Measurements from ENCODE around the gene PPIL4. TPM values are rescaled to one million over a fixed set of nuclear protein-coding genes. Genes with fewer than 3 reads are reported as not detected.

Gene PPIL4
- total RNA-seq, 4 donors from 2014 or later = 15.8 to 28.9 (median 20.5) TPM

DNA sequence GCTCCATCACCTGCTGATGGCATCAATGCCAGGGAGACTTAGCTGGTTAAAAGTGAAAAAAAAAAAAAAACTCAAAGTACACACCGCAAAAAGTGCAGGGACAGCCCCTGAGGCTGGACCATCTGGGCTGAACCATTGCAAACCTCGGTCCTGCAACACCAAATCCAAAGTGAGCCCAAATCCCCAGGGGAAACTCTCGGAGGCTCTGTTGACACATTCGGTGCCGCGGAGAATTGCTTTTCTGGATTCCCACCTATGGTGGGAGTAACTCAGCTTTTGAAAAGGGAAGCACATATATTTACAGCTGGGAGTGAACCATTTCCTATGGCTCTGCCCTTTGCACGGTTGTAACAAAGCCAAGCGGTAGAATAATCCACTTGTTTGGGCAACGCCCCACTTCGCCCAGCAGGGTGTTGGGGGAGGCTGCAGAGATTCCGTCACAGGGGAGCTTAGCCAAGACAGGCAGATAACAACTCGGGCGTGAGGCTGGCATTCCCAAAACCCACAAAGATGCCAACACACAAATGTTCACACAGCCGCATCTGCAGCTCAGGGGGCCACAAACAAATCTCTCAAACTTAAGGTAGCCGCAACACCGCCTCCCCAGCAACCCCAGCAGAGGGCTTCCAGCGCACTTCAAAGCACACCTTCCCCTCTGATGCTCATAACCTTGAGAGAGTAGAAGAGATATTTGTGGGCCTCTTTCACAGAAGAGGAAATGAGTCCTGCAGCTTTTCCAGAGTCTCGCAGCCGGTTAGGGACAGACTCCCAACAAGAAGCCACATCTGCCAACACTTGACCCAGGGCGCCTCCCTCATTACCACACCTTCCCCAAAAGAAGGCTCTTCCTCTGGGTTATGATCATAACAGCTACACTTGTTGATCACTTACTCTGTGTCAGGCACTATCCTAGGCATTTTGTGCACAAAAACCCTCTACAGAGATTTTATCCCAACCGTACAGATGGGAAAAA, 72.5 kb downstream of the PPIL4 start:
- Histone ChIP-seq H3K4me3 (peak overlapping the region; percentile 2 to 32 (median 16)), H3K27ac (peak overlapping the region; percentile 62 to 79 (median 74))

DNA sequence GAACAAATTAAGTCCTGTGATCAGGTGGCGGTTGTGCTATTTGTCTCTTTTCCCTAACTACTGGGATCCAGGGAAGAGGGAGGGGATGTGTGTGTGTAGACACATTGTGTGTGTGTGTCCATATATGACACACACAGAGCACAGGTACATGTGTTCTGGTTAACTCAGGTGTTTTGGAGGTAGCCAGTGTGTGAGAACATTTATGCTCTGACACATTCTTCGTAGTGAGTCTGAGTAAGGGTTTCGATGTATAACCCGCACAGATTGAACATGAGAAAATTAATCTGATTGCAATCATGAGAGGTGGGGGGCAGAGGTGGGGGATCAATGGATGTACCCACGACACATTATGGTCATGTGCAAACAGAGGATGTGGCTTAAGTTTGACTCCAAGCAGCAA, 73.6 kb downstream of the PPIL4 start:
- Histone ChIP-seq H3K9me3 (no peaks in the 10 kb centered on the region), H3K27ac (peak overlapping the region in 2 of 4 donors; percentile 62 to 74), H3K4me3 (no peak overlapping the region), H3K4me1 (peaks cover 7 to 30% (median 20%) of the 10 kb centered on the region in 4 donors), H3K27me3 (no peaks in the 10 kb centered on the region), H3K36me3 (no peaks in the 10 kb centered on the region)
- DNase-seq = no peak
- TF ChIP-seq POLR2A (IDR thresholded peaks at IDR 0.05) (no peak), CTCF (IDR thresholded peaks at IDR 0.05) (no peak)

More for the DNA sequence above, 72.5 kb downstream of the PPIL4 start:
- no peaks in the 10 kb centered on the region for H3K36me3 ChIP-seq
- H3K9me3 ChIP-seq = no peaks in the 10 kb centered on the region
- peak; percentile 57 to 86 (median 84) for DNase-seq
- H3K27me3 ChIP-seq = no peaks in the 10 kb centered on the region
- TF ChIP-seq CTCF (IDR thresholded peaks at IDR 0.05) (peak; percentile 10 to 40 (median 30)), POLR2A (IDR thresholded peaks at IDR 0.05) (no peak)
- H3K4me1 ChIP-seq = peaks cover 7 to 30% (median 19%) of the 10 kb centered on the region in 4 donors

DNA sequence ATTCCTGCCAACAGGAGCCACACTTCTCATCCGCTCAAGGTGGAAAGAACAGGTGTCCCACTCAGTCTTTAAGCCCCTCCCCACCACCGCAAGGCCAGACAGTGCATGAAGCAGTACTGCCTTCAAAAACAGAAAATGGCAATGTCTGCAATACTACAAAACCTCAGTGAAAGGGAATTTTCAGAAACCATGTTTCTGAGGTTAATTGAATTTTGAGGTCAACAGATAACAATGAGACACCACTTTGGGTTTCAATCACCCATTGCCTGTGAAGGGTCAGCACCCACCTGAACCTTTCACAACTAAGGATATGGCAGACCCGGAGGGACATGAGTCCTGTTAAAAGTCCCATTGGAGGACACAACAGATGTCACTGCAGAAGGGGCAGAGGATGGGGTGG, 74.0 kb downstream of the PPIL4 start:
- Histone ChIP-seq H3K9me3 (no peaks in the 10 kb centered on the region), H3K4me3 (no peak overlapping the region), H3K36me3 (no peaks in the 10 kb centered on the region), H3K4me1 (peaks cover 7 to 30% (median 22%) of the 10 kb centered on the region in 4 donors), H3K27me3 (no peaks in the 10 kb centered on the region), H3K27ac (peak overlapping the region in 1 of 4 donors; percentile 74)
- TF ChIP-seq POLR2A (IDR thresholded peaks at IDR 0.05) (no peak), CTCF (IDR thresholded peaks at IDR 0.05) (no peak)
- no peak for DNase-seq

GRCh38 chr6:149470948-149471347, 74.9 kb downstream of the PPIL4 start:
- H3K27me3 ChIP-seq = no peaks in the 10 kb centered on the region
- no peaks in the 10 kb centered on the region for H3K36me3 ChIP-seq
- H3K4me1 ChIP-seq = peaks cover 7 to 35% (median 22%) of the 10 kb centered on the region in 4 donors
- H3K9me3 ChIP-seq = no peaks in the 10 kb centered on the region
- H3K27ac ChIP-seq = peak overlapping the region in 1 of 4 donors; percentile 74
- H3K4me3 ChIP-seq = no peak overlapping the region
- TF ChIP-seq POLR2A (IDR thresholded peaks at IDR 0.05) (no peak), CTCF (IDR thresholded peaks at IDR 0.05) (no peak)
- DNase-seq = no peak

DNA sequence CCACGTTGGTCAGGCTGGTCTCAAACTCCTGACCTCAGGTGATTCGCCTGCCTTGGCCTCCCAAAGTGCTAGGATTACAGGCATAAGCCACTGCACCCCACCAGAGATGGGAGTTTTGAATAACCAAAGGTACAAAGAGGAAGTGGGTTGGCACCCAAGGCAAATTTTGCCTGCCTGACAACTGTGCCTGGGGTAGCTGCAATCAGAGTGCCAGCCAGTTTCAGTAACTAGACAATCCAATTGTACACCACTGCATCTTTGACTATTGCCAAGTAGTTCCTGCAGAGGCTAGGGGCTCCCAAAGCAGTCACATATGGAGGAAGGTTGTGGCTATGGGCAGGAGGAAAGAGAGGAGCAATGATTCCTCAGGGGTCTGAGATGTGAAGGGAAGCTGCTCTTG, 77.7 kb downstream of the PPIL4 start:
- Histone ChIP-seq H3K4me3 (no peak overlapping the region), H3K27ac (peak overlapping the region in 2 of 4 donors; percentile 64 to 74), H3K9me3 (no peaks in the 10 kb centered on the region), H3K4me1 (peaks cover 0 to 21% (median 11%) of the 10 kb centered on the region in 4 donors), H3K36me3 (no peaks in the 10 kb centered on the region), H3K27me3 (no peaks in the 10 kb centered on the region)
- DNase-seq = peak in 2 of 3 donors; percentile 72 to 73
- TF ChIP-seq CTCF (IDR thresholded peaks at IDR 0.05) (no peak), POLR2A (IDR thresholded peaks at IDR 0.05) (no peak)
